ENCODE data around the gene NSL1.
A peak's percentile ranks its signal among the peaks of the same experiment; 100 is the strongest.
"Not testable (repeated sequence)": the region's sequence is repeated elsewhere in the genome, so short reads cannot be mapped to it uniquely, and the experiment has no call there.

The NSL1 gene

DNA sequence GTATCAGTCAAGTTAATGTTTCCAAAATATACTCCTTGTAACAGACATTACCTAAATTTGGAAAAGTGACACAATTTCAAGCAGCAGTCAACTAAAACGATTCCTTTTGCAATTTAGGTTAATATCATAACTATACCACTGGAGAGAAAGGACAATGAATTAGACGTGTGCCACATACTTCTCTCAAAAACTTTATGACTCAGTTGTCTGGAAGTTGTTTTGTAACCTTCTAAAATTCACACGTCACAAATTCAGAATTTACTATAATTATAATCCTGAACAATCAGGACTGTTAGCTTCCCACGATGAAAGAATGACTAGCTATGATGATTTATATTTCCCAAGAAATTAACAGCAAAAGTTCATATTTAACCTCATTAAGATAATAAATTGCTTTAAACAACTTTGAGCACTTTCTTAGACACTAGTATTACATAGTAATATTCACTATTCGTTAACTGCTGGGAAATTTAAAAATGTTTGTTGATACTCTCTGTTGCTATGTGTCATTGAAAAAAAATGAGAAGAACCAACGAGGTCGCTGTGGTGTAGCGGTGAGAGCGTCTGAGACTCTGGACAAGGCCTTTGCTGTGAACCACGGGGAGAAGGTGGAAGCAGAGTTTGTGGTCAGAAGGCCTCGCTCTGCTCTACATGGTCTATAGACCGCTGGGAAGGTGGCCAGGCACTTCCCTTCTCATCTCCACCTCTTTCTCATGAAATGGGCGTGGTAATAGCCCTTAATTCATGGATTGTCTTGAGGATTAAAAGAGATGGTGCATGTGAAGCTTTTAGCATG, 64.0 kb downstream of the NSL1 start:
- ChIA-PET POLR2A (ENCODE audit: low non-redundant PET) (no interaction called here), CTCF (no interaction called here)
- TF ChIP-seq, protein P1, sequence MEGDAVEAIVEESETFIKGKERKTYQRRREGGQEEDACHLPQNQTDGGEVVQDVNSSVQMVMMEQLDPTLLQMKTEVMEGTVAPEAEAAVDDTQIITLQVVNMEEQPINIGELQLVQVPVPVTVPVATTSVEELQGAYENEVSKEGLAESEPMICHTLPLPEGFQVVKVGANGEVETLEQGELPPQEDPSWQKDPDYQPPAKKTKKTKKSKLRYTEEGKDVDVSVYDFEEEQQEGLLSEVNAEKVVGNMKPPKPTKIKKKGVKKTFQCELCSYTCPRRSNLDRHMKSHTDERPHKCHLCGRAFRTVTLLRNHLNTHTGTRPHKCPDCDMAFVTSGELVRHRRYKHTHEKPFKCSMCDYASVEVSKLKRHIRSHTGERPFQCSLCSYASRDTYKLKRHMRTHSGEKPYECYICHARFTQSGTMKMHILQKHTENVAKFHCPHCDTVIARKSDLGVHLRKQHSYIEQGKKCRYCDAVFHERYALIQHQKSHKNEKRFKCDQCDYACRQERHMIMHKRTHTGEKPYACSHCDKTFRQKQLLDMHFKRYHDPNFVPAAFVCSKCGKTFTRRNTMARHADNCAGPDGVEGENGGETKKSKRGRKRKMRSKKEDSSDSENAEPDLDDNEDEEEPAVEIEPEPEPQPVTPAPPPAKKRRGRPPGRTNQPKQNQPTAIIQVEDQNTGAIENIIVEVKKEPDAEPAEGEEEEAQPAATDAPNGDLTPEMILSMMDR (conservative IDR thresholded peaks at IDR 0.05; ENCODE audit: low read depth), result no peak
- H3K27ac ChIP-seq, result no peak overlapping the region
- DNase-seq (ENCODE audit: low spot score), result no peak

DNA sequence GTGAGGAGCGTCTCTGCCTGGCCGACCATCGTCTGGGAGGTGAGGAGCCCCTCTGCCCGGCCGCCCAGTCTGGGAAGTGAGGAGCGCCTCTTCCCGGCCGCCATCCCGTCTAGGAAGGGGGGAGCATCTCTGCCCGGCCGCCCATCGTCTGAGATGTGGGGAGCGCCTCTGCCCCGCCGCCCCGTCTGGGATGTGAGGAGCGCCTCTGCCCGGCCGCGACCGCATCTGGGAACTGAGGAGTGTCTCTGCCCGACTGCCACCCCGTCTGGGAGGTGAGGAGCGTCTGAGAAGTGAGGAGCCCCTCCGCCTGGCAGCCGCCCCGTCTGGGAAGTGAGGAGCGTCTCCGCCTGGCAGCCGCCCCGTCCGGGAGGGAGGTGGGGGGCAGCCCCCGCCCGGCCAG, 66.9 kb downstream of the NSL1 start:
- H3K27ac ChIP-seq; CTCF ChIA-PET; DNase-seq (ENCODE audit: low spot score); POLR2A ChIA-PET (ENCODE audit: low non-redundant PET): not testable (repeated sequence)

DNA sequence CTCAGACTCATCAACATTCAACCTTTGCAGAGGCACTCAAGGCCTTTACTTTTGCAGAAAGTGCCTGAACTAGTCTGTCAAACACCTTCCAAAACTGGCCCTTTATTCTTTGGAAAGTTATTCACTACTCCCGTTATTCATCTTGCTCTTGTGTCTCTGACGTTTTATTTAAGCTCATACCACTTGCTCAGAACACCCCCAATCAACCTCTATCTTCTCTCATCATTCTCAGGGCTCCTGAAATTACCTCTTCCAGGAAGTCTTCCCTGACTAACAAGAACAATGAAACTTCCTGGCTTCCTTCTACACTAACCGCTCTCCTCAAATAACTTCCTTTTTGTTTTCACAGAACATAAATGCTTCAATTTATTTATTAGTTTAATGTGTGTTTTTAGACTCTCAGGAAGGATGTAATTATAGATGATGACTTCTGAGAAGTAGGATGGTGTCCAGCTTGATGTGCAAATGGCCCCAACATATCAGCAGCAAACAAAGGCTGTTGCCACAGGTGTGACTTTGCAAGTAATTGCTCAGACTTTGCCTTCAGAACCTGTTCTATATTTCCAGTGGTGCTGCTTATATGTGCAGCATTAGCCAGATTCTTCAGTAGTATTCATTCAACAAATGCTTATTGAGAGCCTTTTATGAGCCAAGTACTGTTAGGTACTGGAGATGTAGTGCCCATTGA, 69.2 kb downstream of the NSL1 start:
- CTCF ChIA-PET, result interaction anchor here (0.9 kb wide), 1 partner anchor 246 kb away, joined by 3 read pairs; no protein-coding TSS in a partner anchor
- TF ChIP-seq, protein P1 (conservative IDR thresholded peaks at IDR 0.05; ENCODE audit: low read depth), result no peak
- POLR2A ChIA-PET (ENCODE audit: low non-redundant PET), result no interaction called here
- H3K27ac ChIP-seq, result no peak overlapping the region
- DNase-seq (ENCODE audit: low spot score), result no peak

DNA sequence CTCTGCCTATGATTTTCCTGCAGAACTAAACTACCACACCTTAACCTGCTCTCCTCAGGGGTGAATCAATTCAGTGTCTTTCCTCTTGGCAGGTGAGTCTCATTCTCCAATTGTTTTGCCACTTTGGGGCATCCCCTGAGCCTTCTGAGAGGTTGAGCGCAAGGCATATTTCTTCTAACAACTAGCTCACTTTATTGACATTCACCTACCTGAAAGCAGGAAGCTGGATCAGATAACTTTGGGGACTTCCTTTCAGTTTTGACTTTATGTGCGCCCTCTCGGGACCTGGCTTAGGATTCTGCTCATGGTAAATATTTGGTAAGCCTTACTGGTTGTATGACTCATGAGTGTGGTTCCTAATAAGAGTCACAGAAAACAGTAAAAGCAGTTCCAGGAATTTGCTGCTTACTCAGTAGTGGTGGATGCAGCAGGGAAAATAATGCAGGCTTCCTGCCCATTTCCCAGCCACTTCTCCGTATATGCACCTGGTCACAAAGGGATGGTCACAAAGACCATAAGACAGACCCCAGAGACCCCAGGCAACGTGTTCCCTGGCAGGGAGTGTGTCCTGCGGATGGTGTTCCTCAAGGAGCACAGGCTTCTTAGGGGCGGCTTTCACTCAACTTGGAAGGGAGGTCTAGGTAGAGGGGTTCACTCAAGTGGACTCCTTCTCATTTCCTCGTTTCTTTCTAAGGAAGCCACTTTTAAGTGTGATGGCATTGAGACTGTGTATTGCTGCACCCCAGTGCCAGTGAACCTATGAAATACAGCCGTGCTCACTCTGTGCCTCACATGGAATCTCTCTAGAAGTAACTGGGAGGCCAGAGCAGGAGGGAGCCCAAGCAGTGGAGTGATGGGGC, 70.0 kb downstream of the NSL1 start:
- H3K27ac ChIP-seq, result no peak overlapping the region
- CTCF ChIA-PET, result interaction anchor here (0.7 to 0.9 kb wide), 2 partner anchors 28 to 245 kb away, joined by 3 to 4 read pairs; no protein-coding TSS in a partner anchor
- TF ChIP-seq, protein P1 (conservative IDR thresholded peaks at IDR 0.05; ENCODE audit: low read depth), result no peak
- POLR2A ChIA-PET (ENCODE audit: low non-redundant PET), result no interaction called here
- DNase-seq (ENCODE audit: low spot score), result peak; percentile 45

DNA sequence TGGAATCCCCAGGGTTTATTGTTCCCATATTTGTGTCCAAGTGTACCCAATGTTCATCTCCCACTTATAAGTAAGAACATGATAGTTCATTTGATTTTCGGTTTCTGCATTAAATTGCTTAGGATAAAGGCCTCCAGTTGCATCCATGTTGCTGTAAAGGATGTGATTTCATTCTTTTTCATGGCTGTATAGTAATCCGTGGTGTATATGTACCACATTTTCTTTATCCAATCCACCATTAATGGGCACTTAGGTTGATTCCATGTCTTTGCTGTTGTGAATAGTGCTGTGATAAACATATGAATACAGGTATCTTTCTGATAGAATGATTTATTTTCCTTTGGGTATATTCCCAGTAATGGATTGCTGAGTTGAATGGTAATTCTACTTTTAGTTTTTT, 71.9 kb downstream of the NSL1 start:
- TF ChIP-seq, protein P1 (conservative IDR thresholded peaks at IDR 0.05; ENCODE audit: low read depth), result no peak
- CTCF ChIA-PET, result no interaction called here
- POLR2A ChIA-PET (ENCODE audit: low non-redundant PET), result no interaction called here
- no peak for DNase-seq (ENCODE audit: low spot score)
- H3K27ac ChIP-seq, result no peak overlapping the region

DNA sequence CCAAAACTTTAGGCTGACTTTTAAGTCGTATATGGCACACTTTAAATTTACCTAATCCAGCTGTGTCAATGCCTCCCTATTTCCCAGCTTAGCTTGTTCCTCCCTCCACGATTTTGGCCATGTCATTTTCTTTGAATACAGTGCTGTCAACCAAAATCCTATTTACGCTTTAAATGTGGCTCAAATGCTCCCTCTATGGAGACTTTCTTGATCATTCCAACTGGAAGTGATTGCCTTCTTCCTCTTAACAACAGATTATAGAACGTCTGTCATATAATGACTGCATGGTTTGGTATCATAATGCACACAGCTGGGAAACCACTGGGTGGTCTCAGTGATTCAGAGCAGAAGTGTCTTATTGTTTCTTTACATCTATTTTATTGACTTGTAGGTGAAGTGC, 73.1 kb downstream of the NSL1 start:
- no peak for DNase-seq (ENCODE audit: low spot score)
- H3K27ac ChIP-seq, result no peak overlapping the region
- CTCF ChIA-PET, result interaction anchor here (0.9 to 1.2 kb wide), 2 partner anchors 53 to 669 kb away, joined by 4 to 5 read pairs; no protein-coding TSS in a partner anchor
- POLR2A ChIA-PET (ENCODE audit: low non-redundant PET), result no interaction called here
- TF ChIP-seq, protein P1 (conservative IDR thresholded peaks at IDR 0.05; ENCODE audit: low read depth), result no peak

Measured in RWPE1 (cell line).